K562 treated with DMSO at 1 percent for 12 hours (cell line): ENCODE measurements around the gene KCNMB4. TPM values are rescaled to one million over a fixed set of nuclear protein-coding genes. Genes with fewer than 3 reads are reported as not detected.

Experiments used
- total RNA-seq: library from RNA; unstranded; fragments of 300-600 nt; gene quantifications from 2 replicates; pipeline ENCODE4 v1.2.3, GENCODE V29; 2022; ENCODE audit not compliant: insufficient read depth

The KCNMB4 gene
- 0.12 and 0.26 TPM in 2 replicates for total RNA-seq

DNA sequence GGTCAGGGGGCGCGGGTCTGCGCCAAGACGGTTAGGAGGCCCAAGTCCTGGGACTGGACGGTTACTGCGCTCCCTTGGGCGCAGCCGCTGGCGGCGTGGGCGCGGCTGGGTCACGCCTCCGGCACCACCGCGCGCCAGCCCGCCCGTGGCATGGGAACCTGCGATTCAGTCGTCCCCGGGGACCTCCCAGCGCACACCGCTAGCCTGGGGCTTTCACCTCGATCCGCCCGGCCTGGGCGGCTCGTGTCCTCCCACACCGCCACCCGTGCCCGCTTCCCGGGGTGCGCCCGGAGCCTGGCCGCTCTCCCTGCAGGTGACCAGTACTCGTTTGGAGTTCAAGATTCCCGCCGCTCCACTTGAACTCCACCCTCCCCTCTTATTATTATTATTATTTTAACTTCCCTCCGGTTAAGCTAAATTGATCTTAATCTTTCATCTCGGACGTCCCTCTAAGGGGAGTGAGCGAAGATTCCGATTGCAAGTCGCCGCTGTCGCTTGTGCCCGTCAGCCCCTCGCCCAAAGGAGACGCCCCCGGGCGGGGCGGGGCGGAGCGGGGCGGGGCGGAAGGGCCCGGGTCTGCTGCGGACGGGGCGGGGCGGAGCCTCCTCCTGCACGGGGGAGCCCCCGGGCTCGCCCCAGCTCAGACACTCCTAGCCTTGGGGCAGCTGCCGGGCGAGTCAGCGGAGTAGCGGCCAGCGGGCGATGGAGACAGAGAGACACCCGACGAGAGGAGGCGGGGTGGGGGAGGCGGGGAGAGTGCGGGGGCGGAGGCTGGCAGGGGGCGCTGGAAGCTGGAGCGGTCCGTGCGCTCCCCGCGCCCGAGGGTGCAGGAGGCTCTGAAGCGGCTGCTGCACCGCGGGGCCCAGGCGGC is at the start of gene KCNMB4:
KCNMB4 (plus strand) TSS at position 643 of the 871 bp plus-strand sequence. CDS start 445 bp downstream, outside the sequence.

Other genes with a start within 250 kb of the KCNMB4 start
- 11.1 and 32.4 TPM in 2 replicates for gene CNOT2, start 122.9 kb upstream of the KCNMB4 start, total RNA-seq